Measurements from ENCODE around the gene SHISA9. TPM values are rescaled to one million over a fixed set of nuclear protein-coding genes. Genes with fewer than 3 reads are reported as not detected.

SHISA9 gene
- total RNA-seq, 1 experiment from 2014 or later = not detected

DNA sequence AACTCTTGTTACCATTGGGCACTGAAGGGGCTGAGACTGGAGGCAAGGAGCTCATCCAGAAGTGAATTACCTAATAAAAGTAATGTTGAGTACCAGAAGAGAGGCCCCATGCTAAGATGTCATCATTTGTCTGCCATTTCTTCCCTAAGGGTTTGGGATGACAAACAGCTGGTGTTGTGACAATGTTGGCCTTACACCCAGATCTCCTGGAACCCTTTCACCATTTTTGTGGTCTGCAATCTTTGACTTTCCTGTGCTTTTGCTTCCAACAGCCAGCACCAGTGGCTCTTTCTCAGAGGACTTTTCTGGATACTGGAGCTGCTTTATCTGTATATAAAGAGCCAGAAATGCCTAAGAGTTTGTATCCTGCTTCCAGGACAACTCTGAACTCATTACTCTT is 84.1 kb downstream of the SHISA9 start (continued):
- TF ChIP-seq, protein P1, sequence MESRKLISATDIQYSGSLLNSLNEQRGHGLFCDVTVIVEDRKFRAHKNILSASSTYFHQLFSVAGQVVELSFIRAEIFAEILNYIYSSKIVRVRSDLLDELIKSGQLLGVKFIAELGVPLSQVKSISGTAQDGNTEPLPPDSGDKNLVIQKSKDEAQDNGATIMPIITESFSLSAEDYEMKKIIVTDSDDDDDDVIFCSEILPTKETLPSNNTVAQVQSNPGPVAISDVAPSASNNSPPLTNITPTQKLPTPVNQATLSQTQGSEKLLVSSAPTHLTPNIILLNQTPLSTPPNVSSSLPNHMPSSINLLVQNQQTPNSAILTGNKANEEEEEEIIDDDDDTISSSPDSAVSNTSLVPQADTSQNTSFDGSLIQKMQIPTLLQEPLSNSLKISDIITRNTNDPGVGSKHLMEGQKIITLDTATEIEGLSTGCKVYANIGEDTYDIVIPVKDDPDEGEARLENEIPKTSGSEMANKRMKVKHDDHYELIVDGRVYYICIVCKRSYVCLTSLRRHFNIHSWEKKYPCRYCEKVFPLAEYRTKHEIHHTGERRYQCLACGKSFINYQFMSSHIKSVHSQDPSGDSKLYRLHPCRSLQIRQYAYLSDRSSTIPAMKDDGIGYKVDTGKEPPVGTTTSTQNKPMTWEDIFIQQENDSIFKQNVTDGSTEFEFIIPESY (IDR thresholded peaks at IDR 0.05; ENCODE audit: extremely low read depth, insufficient replicate concordance, low read length) = no peak
- TF ChIP-seq ZFX (IDR thresholded peaks at IDR 0.05) (no peak), YY1 (IDR thresholded peaks at IDR 0.05; ENCODE audit: extremely low read depth, insufficient replicate concordance, low read depth, low read length) (no peak)
- TF ChIP-seq, protein P2, sequence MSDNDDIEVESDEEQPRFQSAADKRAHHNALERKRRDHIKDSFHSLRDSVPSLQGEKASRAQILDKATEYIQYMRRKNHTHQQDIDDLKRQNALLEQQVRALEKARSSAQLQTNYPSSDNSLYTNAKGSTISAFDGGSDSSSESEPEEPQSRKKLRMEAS (IDR thresholded peaks at IDR 0.05) = no peak
- TF ChIP-seq, protein P3, sequence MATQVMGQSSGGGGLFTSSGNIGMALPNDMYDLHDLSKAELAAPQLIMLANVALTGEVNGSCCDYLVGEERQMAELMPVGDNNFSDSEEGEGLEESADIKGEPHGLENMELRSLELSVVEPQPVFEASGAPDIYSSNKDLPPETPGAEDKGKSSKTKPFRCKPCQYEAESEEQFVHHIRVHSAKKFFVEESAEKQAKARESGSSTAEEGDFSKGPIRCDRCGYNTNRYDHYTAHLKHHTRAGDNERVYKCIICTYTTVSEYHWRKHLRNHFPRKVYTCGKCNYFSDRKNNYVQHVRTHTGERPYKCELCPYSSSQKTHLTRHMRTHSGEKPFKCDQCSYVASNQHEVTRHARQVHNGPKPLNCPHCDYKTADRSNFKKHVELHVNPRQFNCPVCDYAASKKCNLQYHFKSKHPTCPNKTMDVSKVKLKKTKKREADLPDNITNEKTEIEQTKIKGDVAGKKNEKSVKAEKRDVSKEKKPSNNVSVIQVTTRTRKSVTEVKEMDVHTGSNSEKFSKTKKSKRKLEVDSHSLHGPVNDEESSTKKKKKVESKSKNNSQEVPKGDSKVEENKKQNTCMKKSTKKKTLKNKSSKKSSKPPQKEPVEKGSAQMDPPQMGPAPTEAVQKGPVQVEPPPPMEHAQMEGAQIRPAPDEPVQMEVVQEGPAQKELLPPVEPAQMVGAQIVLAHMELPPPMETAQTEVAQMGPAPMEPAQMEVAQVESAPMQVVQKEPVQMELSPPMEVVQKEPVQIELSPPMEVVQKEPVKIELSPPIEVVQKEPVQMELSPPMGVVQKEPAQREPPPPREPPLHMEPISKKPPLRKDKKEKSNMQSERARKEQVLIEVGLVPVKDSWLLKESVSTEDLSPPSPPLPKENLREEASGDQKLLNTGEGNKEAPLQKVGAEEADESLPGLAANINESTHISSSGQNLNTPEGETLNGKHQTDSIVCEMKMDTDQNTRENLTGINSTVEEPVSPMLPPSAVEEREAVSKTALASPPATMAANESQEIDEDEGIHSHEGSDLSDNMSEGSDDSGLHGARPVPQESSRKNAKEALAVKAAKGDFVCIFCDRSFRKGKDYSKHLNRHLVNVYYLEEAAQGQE (IDR thresholded peaks at IDR 0.05; ENCODE audit: low read depth) = no peak

DNA sequence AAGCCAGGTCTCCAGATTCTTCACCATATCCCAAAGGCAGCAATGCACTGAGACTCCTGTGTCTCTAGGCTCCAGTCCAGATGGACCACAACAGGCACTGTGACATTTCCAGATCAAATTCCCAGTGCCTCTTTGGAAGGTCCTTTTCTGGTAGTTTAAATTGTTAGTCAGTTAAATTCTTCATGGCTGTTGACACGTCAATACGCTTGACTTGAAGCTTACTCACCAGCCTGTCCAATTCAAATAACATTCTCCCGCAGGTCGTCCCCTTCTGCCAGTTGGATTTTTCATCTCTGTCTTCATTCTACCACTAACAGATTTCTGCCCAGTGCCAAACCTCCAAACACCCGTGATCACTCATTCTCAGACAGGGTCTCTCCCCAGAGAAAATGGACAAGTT is 86.7 kb downstream of the SHISA9 start:
- Histone ChIP-seq H3K79me2 (ENCODE audit: insufficient read depth, low read length) (no peaks in the 10 kb centered on the region), H3K4me2 (ENCODE audit: low read length) (no peak overlapping the region), H2AFZ (ENCODE audit: low read depth, low read length, poor library complexity, severe bottlenecking) (no peak overlapping the region), H3K9me2 (ENCODE audit: insufficient read depth) (no peaks in the 10 kb centered on the region), H3K27me3 (ENCODE audit: insufficient read depth, low read length) (peaks cover 11% of the 10 kb centered on the region), H4K20me1 (ENCODE audit: insufficient read depth) (no peaks in the 10 kb centered on the region), H3K4me3 (replicated peaks in 1 of 2; ENCODE audit: low read depth in 1 of 2, low read length in 2 of 2) (no peak overlapping the region), H3K9me3 (ENCODE audit: control insufficient read depth in 1 of 2, insufficient read depth in 1 of 2, low read depth in 1 of 2, low read length in 2 of 2) (no peaks in the 10 kb centered on the region), H3K27ac (ENCODE audit: low read depth, low read length) (no peak overlapping the region), H3K9ac (ENCODE audit: low read length) (no peak overlapping the region), H3K36me3 (ENCODE audit: control insufficient read depth in 1 of 2, insufficient read depth in 2 of 2, low read length in 2 of 2) (no peaks in the 10 kb centered on the region), H3K4me1 (ENCODE audit: control insufficient read depth in 1 of 2, insufficient read depth in 2 of 2, low read length in 2 of 2) (no peaks in the 10 kb centered on the region)
- RAD21 ChIA-PET (ENCODE audit: low non-redundant PET in 1 of 2, low total read pairs in 2 of 2, uncharacterized antibody in 2 of 2, unreplicated experiment in 2 of 2) = no interaction called here
- POLR2A ChIA-PET = no interaction called here
- CTCF ChIA-PET = no interaction called here
- TF ChIP-seq, protein P4, sequence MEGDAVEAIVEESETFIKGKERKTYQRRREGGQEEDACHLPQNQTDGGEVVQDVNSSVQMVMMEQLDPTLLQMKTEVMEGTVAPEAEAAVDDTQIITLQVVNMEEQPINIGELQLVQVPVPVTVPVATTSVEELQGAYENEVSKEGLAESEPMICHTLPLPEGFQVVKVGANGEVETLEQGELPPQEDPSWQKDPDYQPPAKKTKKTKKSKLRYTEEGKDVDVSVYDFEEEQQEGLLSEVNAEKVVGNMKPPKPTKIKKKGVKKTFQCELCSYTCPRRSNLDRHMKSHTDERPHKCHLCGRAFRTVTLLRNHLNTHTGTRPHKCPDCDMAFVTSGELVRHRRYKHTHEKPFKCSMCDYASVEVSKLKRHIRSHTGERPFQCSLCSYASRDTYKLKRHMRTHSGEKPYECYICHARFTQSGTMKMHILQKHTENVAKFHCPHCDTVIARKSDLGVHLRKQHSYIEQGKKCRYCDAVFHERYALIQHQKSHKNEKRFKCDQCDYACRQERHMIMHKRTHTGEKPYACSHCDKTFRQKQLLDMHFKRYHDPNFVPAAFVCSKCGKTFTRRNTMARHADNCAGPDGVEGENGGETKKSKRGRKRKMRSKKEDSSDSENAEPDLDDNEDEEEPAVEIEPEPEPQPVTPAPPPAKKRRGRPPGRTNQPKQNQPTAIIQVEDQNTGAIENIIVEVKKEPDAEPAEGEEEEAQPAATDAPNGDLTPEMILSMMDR (IDR thresholded peaks at IDR 0.05 in 2 of 3, conservative IDR thresholded peaks at IDR 0.05 in 1 of 3; ENCODE audit: borderline replicate concordance in 1 of 3, insufficient read depth in 1 of 3, low read depth in 2 of 3, low read length in 2 of 3) = no peak
- TF ChIP-seq SP1 (IDR thresholded peaks at IDR 0.05; ENCODE audit: low read depth) = no peak
- no peak for TF ChIP-seq ZNF274 (IDR thresholded peaks at IDR 0.05; ENCODE audit: low read depth, low read length)
- ATAC-seq = no peak
- no peak for DNase-seq (ENCODE audit: low read depth, low spot score)
- intact Hi-C loops (cut with micrococcal nuclease) = no loop called here
- BruUV-seq (replicated peaks) = no TSS peak
